Neural cell (in vitro differentiated cells): Measurements from ENCODE around the gene DOK5. TPM values are rescaled to one million over a fixed set of nuclear protein-coding genes. Genes with fewer than 3 reads are reported as not detected.

ENCODE experiments used
- H2AFZ ChIP-seq: fragments of 200-600, 300-800 bp; sonication (generic), shearing (Covaris generic); 2 replicates; pipeline ENCODE4 v1.6.0; 2014; ENCODE audit warnings: low read depth, mild to moderate bottlenecking, antibody characterized with exemption, low read length, moderate library complexity
- H3F3A ChIP-seq: fragments of 200-600 bp; shearing (Covaris generic); 2 replicates; pipeline ENCODE4 v1.6.1; 2016; ENCODE audit warnings: mild to moderate bottlenecking, moderate library complexity, mixed read lengths, antibody characterized with exemption, low read length; ENCODE audit not compliant: insufficient read depth, poor library complexity, severe bottlenecking
- H3K27ac ChIP-seq: fragments of 200-600, 300-800 bp; sonication (generic), shearing (Covaris generic); 2 replicates; pipeline ENCODE4 v1.5.1; 2014; ENCODE audit warnings: mild to moderate bottlenecking, low read length, moderate library complexity
- H3K27me3 ChIP-seq: fragments of 300-800, 200-600 bp; sonication (generic), shearing (Covaris generic); 2 replicates; pipeline ENCODE4 v1.6.0; 2014; ENCODE audit warnings: mild to moderate bottlenecking, low read depth, low read length, moderate library complexity; ENCODE audit not compliant: insufficient read depth
- H3K36me3 ChIP-seq: fragments of 300-800, 200-600 bp; sonication (generic), shearing (Covaris generic); 2 replicates; pipeline ENCODE4 v1.5.1; 2014; ENCODE audit warnings: mild to moderate bottlenecking, antibody characterized with exemption, low read length, moderate library complexity; ENCODE audit not compliant: insufficient read depth
- H3K4me2 ChIP-seq: fragments of 300-800, 200-600 bp; sonication (generic), shearing (Covaris generic); 2 replicates; pipeline ENCODE4 v1.6.0; 2014; ENCODE audit warnings: mild to moderate bottlenecking, low read length
- H3K4me3 ChIP-seq: fragments of 300-800, 200-600 bp; sonication (generic), shearing (Covaris generic); 2 replicates; pipeline ENCODE4 v1.5.1; 2014; ENCODE audit warnings: mild to moderate bottlenecking, low read length, moderate library complexity
- H3K79me2 ChIP-seq: fragments of 200-600 bp; shearing (Covaris generic); replicated peaks from 2 replicates; pipeline ENCODE4 v1.6.0; 2014; ENCODE audit warnings: mild to moderate bottlenecking, low read length, moderate library complexity; ENCODE audit not compliant: insufficient read depth
- H3K9ac ChIP-seq: fragments of 300-800, 200-600 bp; sonication (generic), shearing (Covaris generic); 2 replicates; pipeline ENCODE4 v1.6.1; 2016; ENCODE audit warnings: mild to moderate bottlenecking, low read length, mixed read lengths
- H3K9me2 ChIP-seq: fragments of 200-600 bp; shearing (Covaris generic); 2 replicates; pipeline ENCODE4 v1.6.1; 2016; ENCODE audit warnings: mild to moderate bottlenecking, low read length, mixed read lengths; ENCODE audit not compliant: insufficient read depth
- H3K9me3 ChIP-seq: fragments of 200-600, 300-800 bp; sonication (generic), shearing (Covaris generic); 2 replicates; pipeline ENCODE4 v1.6.1; 2016; ENCODE audit warnings: mild to moderate bottlenecking, mixed run types, low read length, moderate library complexity, mixed read lengths
- H4K20me1 ChIP-seq: fragments of 200-600 bp; shearing (Covaris generic); 2 replicates; pipeline ENCODE4 v1.6.1; 2016; ENCODE audit warnings: mild to moderate bottlenecking, mixed run types; ENCODE audit not compliant: insufficient read depth
- CTCF ChIP-seq: fragments of 450-650 bp; IDR thresholded peaks from 2 replicates; pipeline ENCODE4 v1.5.1; 2014; ENCODE audit warnings: antibody characterized with exemption, mild to moderate bottlenecking, moderate library complexity; ENCODE audit not compliant: poor library complexity, severe bottlenecking
- EP300 ChIP-seq: fragments of 450-650 bp; conservative IDR thresholded peaks from 2 replicates; pipeline ENCODE4 v1.6.1; 2014; ENCODE audit warnings: antibody characterized with exemption, mild to moderate bottlenecking, moderate library complexity; ENCODE audit not compliant: poor library complexity, severe bottlenecking
- EZH2 ChIP-seq: fragments of 200-600, 300-800 bp; shearing (Covaris generic), sonication (generic); IDR thresholded peaks from 2 replicates; pipeline ENCODE4 v1.6.1; 2014; ENCODE audit warnings: antibody characterized with exemption, low read length, borderline replicate concordance, mild to moderate bottlenecking; ENCODE audit not compliant: insufficient read depth, poor library complexity, severe bottlenecking
- MXI1 ChIP-seq: fragments of 450-650 bp; conservative IDR thresholded peaks from 2 replicates; pipeline ENCODE4 v1.6.1; 2014; ENCODE audit warnings: antibody characterized with exemption, mild to moderate bottlenecking; ENCODE audit not compliant: poor library complexity, severe bottlenecking
- POLR2AphosphoS5 ChIP-seq: IDR thresholded peaks from 2 replicates; pipeline ENCODE4 v1.6.1; 2012
- RAD21 ChIP-seq: fragments of 450-650 bp; conservative IDR thresholded peaks from 2 replicates; pipeline ENCODE4 v1.6.1; 2014; ENCODE audit warnings: antibody characterized with exemption, mild to moderate bottlenecking, moderate library complexity
- SMC3 ChIP-seq: fragments of 450-650 bp; conservative IDR thresholded peaks from 2 replicates; pipeline ENCODE4 v1.6.1; 2014; ENCODE audit warnings: antibody characterized with exemption, mild to moderate bottlenecking, moderate library complexity; ENCODE audit not compliant: poor library complexity
- TAF1 ChIP-seq: IDR thresholded peaks from 2 replicates; pipeline ENCODE4 v1.6.1; 2012; ENCODE audit warnings: low read depth
- polyA plus RNA-seq: library from polyadenylated mRNA; depleted of rRNA; stranded (reverse); fragments of >200 nt; gene quantifications from 2 replicates; pipeline ENCODE4 v1.2.3, GENCODE V29; 2014
- TF ChIP-seq, protein P1 (sequence below): IDR thresholded peaks from 2 replicates; pipeline ENCODE4 v1.6.1; 2012; ENCODE audit warnings: borderline replicate concordance

Gene DOK5
- polyA plus RNA-seq, 1 donor from 2014 or later: 4.6 TPM

- no peak for TF ChIP-seq CTCF
- TF ChIP-seq, protein P1, sequence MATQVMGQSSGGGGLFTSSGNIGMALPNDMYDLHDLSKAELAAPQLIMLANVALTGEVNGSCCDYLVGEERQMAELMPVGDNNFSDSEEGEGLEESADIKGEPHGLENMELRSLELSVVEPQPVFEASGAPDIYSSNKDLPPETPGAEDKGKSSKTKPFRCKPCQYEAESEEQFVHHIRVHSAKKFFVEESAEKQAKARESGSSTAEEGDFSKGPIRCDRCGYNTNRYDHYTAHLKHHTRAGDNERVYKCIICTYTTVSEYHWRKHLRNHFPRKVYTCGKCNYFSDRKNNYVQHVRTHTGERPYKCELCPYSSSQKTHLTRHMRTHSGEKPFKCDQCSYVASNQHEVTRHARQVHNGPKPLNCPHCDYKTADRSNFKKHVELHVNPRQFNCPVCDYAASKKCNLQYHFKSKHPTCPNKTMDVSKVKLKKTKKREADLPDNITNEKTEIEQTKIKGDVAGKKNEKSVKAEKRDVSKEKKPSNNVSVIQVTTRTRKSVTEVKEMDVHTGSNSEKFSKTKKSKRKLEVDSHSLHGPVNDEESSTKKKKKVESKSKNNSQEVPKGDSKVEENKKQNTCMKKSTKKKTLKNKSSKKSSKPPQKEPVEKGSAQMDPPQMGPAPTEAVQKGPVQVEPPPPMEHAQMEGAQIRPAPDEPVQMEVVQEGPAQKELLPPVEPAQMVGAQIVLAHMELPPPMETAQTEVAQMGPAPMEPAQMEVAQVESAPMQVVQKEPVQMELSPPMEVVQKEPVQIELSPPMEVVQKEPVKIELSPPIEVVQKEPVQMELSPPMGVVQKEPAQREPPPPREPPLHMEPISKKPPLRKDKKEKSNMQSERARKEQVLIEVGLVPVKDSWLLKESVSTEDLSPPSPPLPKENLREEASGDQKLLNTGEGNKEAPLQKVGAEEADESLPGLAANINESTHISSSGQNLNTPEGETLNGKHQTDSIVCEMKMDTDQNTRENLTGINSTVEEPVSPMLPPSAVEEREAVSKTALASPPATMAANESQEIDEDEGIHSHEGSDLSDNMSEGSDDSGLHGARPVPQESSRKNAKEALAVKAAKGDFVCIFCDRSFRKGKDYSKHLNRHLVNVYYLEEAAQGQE: no peak
- TF ChIP-seq RAD21: no peak
- no peak for TF ChIP-seq POLR2AphosphoS5
- no peak for TF ChIP-seq SMC3
Measured at GRCh38 chr20:54431156-54431944, 44.0 kb upstream of the DOK5 start.

GRCh38 chr20:54432966-54433365 lies 42.4 kb upstream of the DOK5 start:
- no peak overlapping the region for H3K4me2 ChIP-seq
- no peaks in the 10 kb centered on the region for H3K9me3 ChIP-seq
- no peak overlapping the region for H3K4me3 ChIP-seq
- H3K27me3 ChIP-seq: no peaks in the 10 kb centered on the region
- H3K79me2 ChIP-seq: no peaks in the 10 kb centered on the region
- H3F3A ChIP-seq: no peaks in the 10 kb centered on the region
- H3K36me3 ChIP-seq: no peaks in the 10 kb centered on the region
- TF ChIP-seq TAF1 (no peak), POLR2AphosphoS5 (no peak), SMC3 (no peak), MXI1 (no peak), RAD21 (no peak), EP300 (no peak), EZH2 (no peak), CTCF (no peak)
- TF ChIP-seq, protein P1: no peak
- H3K27ac ChIP-seq: no peak overlapping the region
- no peak overlapping the region for H3K9ac ChIP-seq
- H2AFZ ChIP-seq: no peak overlapping the region
- H4K20me1 ChIP-seq: no peaks in the 10 kb centered on the region
- no peaks in the 10 kb centered on the region for H3K9me2 ChIP-seq

More at GRCh38 chr20:54431156-54431944, 44.0 kb upstream of the DOK5 start:
- Histone ChIP-seq H3K27me3 (no peaks in the 10 kb centered on the region), H3F3A (no peaks in the 10 kb centered on the region), H4K20me1 (no peaks in the 10 kb centered on the region), H3K9ac (no peak overlapping the region), H3K9me3 (no peaks in the 10 kb centered on the region), H3K9me2 (no peaks in the 10 kb centered on the region), H3K36me3 (no peaks in the 10 kb centered on the region), H2AFZ (no peak overlapping the region), H3K27ac (no peak overlapping the region), H3K4me3 (no peak overlapping the region), H3K79me2 (no peaks in the 10 kb centered on the region), H3K4me2 (no peak overlapping the region)
